NCI-H1105 treated with DMSO at 0.1 percent for 48 hours (cell line): ENCODE measurements around the gene METTL14.

Experiments
- DNase-seq: peaks from one replicate; lab custom pipeline; 2025; lab: John Stamatoyannopoulos, UW

Gene METTL14

GRCh38 chr4:118734491-118735205, 49.5 kb downstream of the METTL14 start:
- DNase-seq, result no peak

- DNase-seq, result no peak
Observed at GRCh38 chr4:118736900-118737299, 51.7 kb downstream of the METTL14 start.

- DNase-seq, result no peak
Observed at GRCh38 chr4:118738090-118738489, 52.9 kb downstream of the METTL14 start.

GRCh38 chr4:118739022-118739713, 54.0 kb downstream of the METTL14 start:
- DNase-seq, result no peak

- peak; percentile 8 for DNase-seq
Observed at GRCh38 chr4:118740869-118741268, 55.7 kb downstream of the METTL14 start.

- DNase-seq, result no peak
Observed at GRCh38 chr4:118741301-118741855, 56.2 kb downstream of the METTL14 start.

- DNase-seq, result no peak
Observed at GRCh38 chr4:118742050-118742449, 56.9 kb downstream of the METTL14 start.

- no peak for DNase-seq
Observed at GRCh38 chr4:118743867-118744266, 58.7 kb downstream of the METTL14 start.

- DNase-seq, result no peak
Observed at GRCh38 chr4:118745357-118745756, 60.2 kb downstream of the METTL14 start.

GRCh38 chr4:118746251-118746919, 61.2 kb downstream of the METTL14 start:
- DNase-seq, result peak; percentile 15

GRCh38 chr4:118749347-118749988, 64.3 kb downstream of the METTL14 start:
- no peak for DNase-seq

- no peak for DNase-seq
Observed at GRCh38 chr4:118751629-118752323, 66.6 kb downstream of the METTL14 start.

GRCh38 chr4:118752551-118752950, 67.4 kb downstream of the METTL14 start:
- DNase-seq, result no peak

GRCh38 chr4:118753096-118753495, 67.9 kb downstream of the METTL14 start:
- DNase-seq, result no peak

- DNase-seq, result no peak
Observed at GRCh38 chr4:118753685-118754084, 68.5 kb downstream of the METTL14 start.

- DNase-seq, result no peak
Observed at GRCh38 chr4:118754890-118755289, 69.7 kb downstream of the METTL14 start.

GRCh38 chr4:118755438-118756226, 70.4 kb downstream of the METTL14 start:
- no peak for DNase-seq

GRCh38 chr4:118756429-118756828, 71.2 kb downstream of the METTL14 start:
- no peak for DNase-seq

- no peak for DNase-seq
Observed at GRCh38 chr4:118756958-118757357, 71.8 kb downstream of the METTL14 start.

- no peak for DNase-seq
Observed at GRCh38 chr4:118757761-118758251, 72.6 kb downstream of the METTL14 start.

- DNase-seq, result no peak
Observed at GRCh38 chr4:118758293-118758692, 73.1 kb downstream of the METTL14 start.
